Karpas-422 (cell line): ENCODE data around the gene IL13RA2. TPM values are rescaled to one million over a fixed set of nuclear protein-coding genes. Genes with fewer than 3 reads are reported as not detected.

ENCODE experiments used
- DNase-seq: peaks from one replicate; pipeline ENCODE4 v3.0.0-alpha.2; 2015
- H2AFZ ChIP-seq: fragments of 200-600 bp; sonication (generic); 2 replicates; pipeline ENCODE4 v1.6.1; 2014; ENCODE audit warnings: antibody characterized with exemption, low read length, mixed read lengths
- H3K27ac ChIP-seq: fragments of 200-600 bp; sonication (generic); 2 replicates; pipeline ENCODE4 v1.5.1; 2014; ENCODE audit warnings: mild to moderate bottlenecking, low read length, moderate library complexity
- H3K27me3 ChIP-seq: fragments of 200-600 bp; sonication (generic); 2 replicates; pipeline ENCODE4 v1.6.1; 2014; ENCODE audit warnings: low read length, mixed read lengths
- H3K36me3 ChIP-seq: fragments of 200-600 bp; sonication (generic); 2 replicates; pipeline ENCODE4 v1.6.1; 2014; ENCODE audit warnings: low read length, mixed read lengths; ENCODE audit not compliant: insufficient read depth
- H3K4me1 ChIP-seq: fragments of 200-600 bp; sonication (generic); 2 replicates; pipeline ENCODE4 v1.6.1; 2014; ENCODE audit warnings: mild to moderate bottlenecking, low read length, mixed read lengths
- H3K4me2 ChIP-seq: fragments of 200-600 bp; sonication (generic); 2 replicates; pipeline ENCODE4 v1.6.1; 2014; ENCODE audit warnings: low read length, low read depth, mild to moderate bottlenecking; ENCODE audit not compliant: poor library complexity, severe bottlenecking
- H3K4me3 ChIP-seq: fragments of 200-600 bp; sonication (generic); 2 replicates; pipeline ENCODE4 v1.5.1; 2014; ENCODE audit warnings: mild to moderate bottlenecking, antibody characterized with exemption, low read length, mixed read lengths
- H3K79me2 ChIP-seq: fragments of 200-600 bp; sonication (generic); 2 replicates; pipeline ENCODE4 v1.6.1; 2014; ENCODE audit warnings: mild to moderate bottlenecking, low read length, mixed read lengths
- H3K9ac ChIP-seq: fragments of 200-600 bp; sonication (generic); 2 replicates; pipeline ENCODE4 v1.6.0; 2014; ENCODE audit warnings: low read length
- H3K9me2 ChIP-seq: fragments of 200-600 bp; sonication (generic), shearing (Covaris generic); replicated peaks from 2 replicates; pipeline ENCODE4 v1.6.0; 2014; ENCODE audit warnings: mild to moderate bottlenecking, low read length, moderate library complexity; ENCODE audit not compliant: insufficient read depth
- H3K9me3 ChIP-seq: fragments of 300-700, 200-600 bp; sonication (generic); 2 replicates; pipeline ENCODE4 v1.6.1; 2014; ENCODE audit warnings: low read length, mixed read lengths
- H4K20me1 ChIP-seq: fragments of 200-600 bp; sonication (generic); 2 replicates; pipeline ENCODE4 v1.6.1; 2014; ENCODE audit warnings: mild to moderate bottlenecking, antibody characterized with exemption, low read length, low read depth; ENCODE audit not compliant: insufficient read depth
- total RNA-seq: library from RNA; depleted of rRNA; stranded (reverse); fragments of >200 nt; shearing (Covaris generic); gene quantifications from 2 replicates; pipeline ENCODE4 v1.2.3, GENCODE V29; 2014; ENCODE audit warnings: low replicate concordance; rRNA removed

The IL13RA2 gene
- total RNA-seq, result not detected in 2 replicates

GRCh38 chrX:115017455-115017854 is at the start of gene IL13RA2:
Gene IL13RA2 (minus strand): TSS chrX:115017616. CDS start chrX:115017269, 347 bp downstream.
- Histone ChIP-seq H3K4me3 (no peak within 1 kb of the TSS), H3K4me2 (no peak within 1 kb of the TSS), H3K27me3 (no peaks in the 10 kb centered on the region), H3K36me3 (no peaks in the 10 kb centered on the region), H4K20me1 (no peaks in the 10 kb centered on the region), H3K27ac (no peak within 1 kb of the TSS), H3K9me3 (no peaks in the 10 kb centered on the region), H3K9me2 (no peaks in the 10 kb centered on the region), H3K4me1 (no peaks in the 10 kb centered on the region), H2AFZ (no peak within 1 kb of the TSS), H3K9ac (no peak within 1 kb of the TSS), H3K79me2 (no peaks in the 10 kb centered on the region)
- no peak for DNase-seq

GRCh38 chrX:115065304-115065703 is 47.9 kb upstream of the IL13RA2 start:
- Histone ChIP-seq H3K9me2 (no peaks in the 10 kb centered on the region), H4K20me1 (no peaks in the 10 kb centered on the region), H3K4me3 (no peak overlapping the region), H3K4me1 (no peaks in the 10 kb centered on the region), H3K27ac (no peak overlapping the region), H2AFZ (no peak overlapping the region), H3K79me2 (no peaks in the 10 kb centered on the region), H3K4me2 (no peak overlapping the region), H3K9ac (no peak overlapping the region), H3K36me3 (no peaks in the 10 kb centered on the region), H3K9me3 (no peaks in the 10 kb centered on the region), H3K27me3 (no peaks in the 10 kb centered on the region)
- DNase-seq, result no peak

- no peak for DNase-seq
- no peaks in the 10 kb centered on the region for H3K79me2 ChIP-seq
- H3K4me3 ChIP-seq, result no peak overlapping the region
- H3K9me2 ChIP-seq, result no peaks in the 10 kb centered on the region
- H3K9me3 ChIP-seq, result no peaks in the 10 kb centered on the region
- no peak overlapping the region for H2AFZ ChIP-seq
- no peaks in the 10 kb centered on the region for H3K4me1 ChIP-seq
- H4K20me1 ChIP-seq, result no peaks in the 10 kb centered on the region
- H3K9ac ChIP-seq, result no peak overlapping the region
- H3K27ac ChIP-seq, result no peak overlapping the region
- H3K27me3 ChIP-seq, result no peaks in the 10 kb centered on the region
- no peak overlapping the region for H3K4me2 ChIP-seq
- H3K36me3 ChIP-seq, result no peaks in the 10 kb centered on the region
Observed at GRCh38 chrX:115060013-115060412, 42.6 kb upstream of the IL13RA2 start.

- Histone ChIP-seq H4K20me1 (no peaks in the 10 kb centered on the region), H3K27ac (no peak overlapping the region), H3K4me3 (no peak overlapping the region), H2AFZ (no peak overlapping the region), H3K27me3 (no peaks in the 10 kb centered on the region), H3K4me1 (no peaks in the 10 kb centered on the region), H3K9ac (no peak overlapping the region), H3K36me3 (no peaks in the 10 kb centered on the region), H3K79me2 (no peaks in the 10 kb centered on the region), H3K4me2 (no peak overlapping the region), H3K9me2 (no peaks in the 10 kb centered on the region), H3K9me3 (no peaks in the 10 kb centered on the region)
- DNase-seq, result no peak
Observed at GRCh38 chrX:115058276-115058675, 40.9 kb upstream of the IL13RA2 start.

- Histone ChIP-seq H3K27me3 (no peaks in the 10 kb centered on the region), H4K20me1 (no peaks in the 10 kb centered on the region), H3K27ac (no peak overlapping the region), H3K36me3 (no peaks in the 10 kb centered on the region), H3K4me2 (no peak overlapping the region), H3K9me3 (no peaks in the 10 kb centered on the region), H3K4me1 (no peaks in the 10 kb centered on the region), H3K9me2 (no peaks in the 10 kb centered on the region), H3K9ac (no peak overlapping the region), H3K4me3 (no peak overlapping the region), H3K79me2 (no peaks in the 10 kb centered on the region), H2AFZ (no peak overlapping the region)
- no peak for DNase-seq
Observed at GRCh38 chrX:115054876-115055275, 37.5 kb upstream of the IL13RA2 start.

GRCh38 chrX:115053223-115053622 is 35.8 kb upstream of the IL13RA2 start:
- Histone ChIP-seq H3K79me2 (no peaks in the 10 kb centered on the region), H3K27ac (no peak overlapping the region), H3K9me2 (no peaks in the 10 kb centered on the region), H3K4me1 (no peaks in the 10 kb centered on the region), H3K9ac (no peak overlapping the region), H3K27me3 (no peaks in the 10 kb centered on the region), H3K36me3 (no peaks in the 10 kb centered on the region), H3K9me3 (no peaks in the 10 kb centered on the region), H3K4me3 (no peak overlapping the region), H4K20me1 (no peaks in the 10 kb centered on the region), H3K4me2 (no peak overlapping the region), H2AFZ (no peak overlapping the region)
- no peak for DNase-seq

- no peak overlapping the region for H3K4me3 ChIP-seq
- H2AFZ ChIP-seq, result no peak overlapping the region
- 0 out of 2 replicates have a peak, but pooled peaks cover 2% of the 10 kb centered on the region for H3K27me3 ChIP-seq
- H3K36me3 ChIP-seq, result no peaks in the 10 kb centered on the region
- DNase-seq, result no peak
- no peaks in the 10 kb centered on the region for H4K20me1 ChIP-seq
- no peak overlapping the region for H3K27ac ChIP-seq
- H3K9me3 ChIP-seq, result no peaks in the 10 kb centered on the region
- H3K9me2 ChIP-seq, result no peaks in the 10 kb centered on the region
- no peak overlapping the region for H3K9ac ChIP-seq
- H3K4me2 ChIP-seq, result no peak overlapping the region
- no peaks in the 10 kb centered on the region for H3K79me2 ChIP-seq
- no peaks in the 10 kb centered on the region for H3K4me1 ChIP-seq
Observed at GRCh38 chrX:115047715-115048114, 30.3 kb upstream of the IL13RA2 start.

- no peaks in the 10 kb centered on the region for H4K20me1 ChIP-seq
- no peak overlapping the region for H3K4me3 ChIP-seq
- no peaks in the 10 kb centered on the region for H3K9me2 ChIP-seq
- no peaks in the 10 kb centered on the region for H3K4me1 ChIP-seq
- H3K4me2 ChIP-seq, result no peak overlapping the region
- no peaks in the 10 kb centered on the region for H3K79me2 ChIP-seq
- no peak overlapping the region for H2AFZ ChIP-seq
- H3K27me3 ChIP-seq, result 0 out of 2 replicates have a peak, but pooled peaks cover 2% of the 10 kb centered on the region
- no peak overlapping the region for H3K27ac ChIP-seq
- H3K9me3 ChIP-seq, result no peaks in the 10 kb centered on the region
- no peak overlapping the region for H3K9ac ChIP-seq
- DNase-seq, result no peak
- H3K36me3 ChIP-seq, result no peaks in the 10 kb centered on the region
Observed at GRCh38 chrX:115047181-115047580, 29.8 kb upstream of the IL13RA2 start.

- Histone ChIP-seq H3K9me3 (no peaks in the 10 kb centered on the region), H3K4me2 (no peak overlapping the region), H3K4me3 (no peak overlapping the region), H3K27me3 (no peaks in the 10 kb centered on the region), H3K27ac (no peak overlapping the region), H4K20me1 (no peaks in the 10 kb centered on the region), H3K36me3 (no peaks in the 10 kb centered on the region), H3K9ac (no peak overlapping the region), H3K79me2 (no peaks in the 10 kb centered on the region), H2AFZ (no peak overlapping the region), H3K4me1 (no peaks in the 10 kb centered on the region), H3K9me2 (no peaks in the 10 kb centered on the region)
- no peak for DNase-seq
Observed at GRCh38 chrX:115040417-115040816, 23.0 kb upstream of the IL13RA2 start.
